NCI-H1048 (cell line): ENCODE data around the gene GPANK1.

Source experiments
- DNase-seq: peaks from one replicate; lab custom pipeline; 2025; lab: John Stamatoyannopoulos, UW

Gene GPANK1

GRCh38 chr6:31691078-31691463 is 26.3 kb upstream of the GPANK1 start:
- no peak for DNase-seq

- no peak for DNase-seq
Observed at GRCh38 chr6:31690231-31691077, 25.7 kb upstream of the GPANK1 start.

- no peak for DNase-seq
Observed at GRCh38 chr6:31689249-31690110, 24.7 kb upstream of the GPANK1 start.

- DNase-seq, result no peak
Observed at GRCh38 chr6:31687860-31688693, 23.3 kb upstream of the GPANK1 start.

- DNase-seq, result no peak
Observed at GRCh38 chr6:31687321-31687720, 22.5 kb upstream of the GPANK1 start.

- no peak for DNase-seq
Observed at GRCh38 chr6:31686483-31686882, 21.7 kb upstream of the GPANK1 start.

- no peak for DNase-seq
Observed at GRCh38 chr6:31683591-31683990, 18.8 kb upstream of the GPANK1 start.

- DNase-seq, result no peak
Observed at GRCh38 chr6:31681135-31681671, 16.4 kb upstream of the GPANK1 start.

- no peak for DNase-seq
Observed at GRCh38 chr6:31680226-31681134, 15.7 kb upstream of the GPANK1 start, which contains the start of gene LY6G5C. TSS of gene LY6G5C (minus strand) at chr6:31681067. CDS start at chr6:31680373, 694 bp downstream.

- no peak for DNase-seq
Observed at GRCh38 chr6:31677955-31678354, 13.2 kb upstream of the GPANK1 start.

- DNase-seq, result no peak
Observed at GRCh38 chr6:31676904-31677303, 12.1 kb upstream of the GPANK1 start.

GRCh38 chr6:31676322-31676903 is 11.6 kb upstream of the GPANK1 start:
- no peak for DNase-seq

GRCh38 chr6:31669676-31670075 is 4.9 kb upstream of the GPANK1 start, which contains the start of gene LY6G5B:
TSS of gene LY6G5B (plus strand) at chr6:31669976. CDS start at chr6:31670951, 975 bp downstream.
- no peak for DNase-seq

GRCh38 chr6:31666337-31666965 is 1.7 kb upstream of the GPANK1 start:
- no peak for DNase-seq

GRCh38 chr6:31665501-31666336 is 922 bp upstream of the GPANK1 start, which contains the start of gene CSNK2B:
TSS of gene CSNK2B (plus strand) at chr6:31666080. CDS start at chr6:31666832, 752 bp downstream.
- DNase-seq, result peak; percentile 91

- DNase-seq, result no peak
Observed at GRCh38 chr6:31663961-31664789, 622 bp downstream of the GPANK1 start.

- DNase-seq, result no peak
Observed at GRCh38 chr6:31663126-31663960, 1.5 kb downstream of the GPANK1 start.
